IPS DF 6.9 (cell line): Measurements from ENCODE around the gene SMPD4.
A peak's percentile ranks its signal among the peaks of the same experiment; 100 is the strongest.
"Not testable (repeated sequence)": the region's sequence is repeated elsewhere in the genome, so short reads cannot be mapped to it uniquely, and the experiment has no call there.

ENCODE experiments used
- DNase-seq: peaks from one replicate; pipeline ENCODE4 v3.0.0-alpha.2; 2013; ENCODE audit warnings: low read depth, low spot score
- H3K27ac ChIP-seq: one replicate; pipeline ENCODE4 v1.5.1; 2013; ENCODE audit warnings: low read length, control low read depth
- H3K27me3 ChIP-seq: 2 replicates; pipeline ENCODE4 v1.6.1; 2013; ENCODE audit warnings: mild to moderate bottlenecking, low read length; ENCODE audit not compliant: control insufficient read depth, insufficient read depth
- H3K36me3 ChIP-seq: 2 replicates; pipeline ENCODE4 v1.6.1; 2013; ENCODE audit warnings: low read length; ENCODE audit not compliant: control insufficient read depth, insufficient read depth
- H3K4me1 ChIP-seq: 2 replicates; pipeline ENCODE4 v1.6.1; 2013; ENCODE audit warnings: low read length; ENCODE audit not compliant: control insufficient read depth, insufficient read depth
- H3K4me3 ChIP-seq: 2 replicates; pipeline ENCODE4 v1.5.1; 2013; ENCODE audit warnings: mild to moderate bottlenecking, low read length
- H3K9me3 ChIP-seq: 2 replicates; pipeline ENCODE4 v1.6.1; 2013; ENCODE audit warnings: low read length, inconsistent platforms; ENCODE audit not compliant: control insufficient read depth, insufficient read depth
- WGBS: extraction: QIAGEN DNeasy Blood & Tissue Kit; methylation state at CpG from one replicate; pipeline ENCODE4 v1.1.7; 2013; ENCODE audit warnings: mixed read lengths, missing lambda C conversion rate; ENCODE audit not compliant: insufficient read length, insufficient coverage; 5-methylcytosine and 5-hydroxymethylcytosine counted together

SMPD4 gene

GRCh38 chr2:130157825-130158514, 23.4 kb downstream of the SMPD4 start:
- not testable (repeated sequence) for H3K4me3 ChIP-seq, H3K4me1 ChIP-seq, DNase-seq, H3K27me3 ChIP-seq, H3K9me3 ChIP-seq, H3K27ac ChIP-seq
- WGBS = no CpG with 5 or more reads among the region's 13 CpGs
- H3K36me3 ChIP-seq = peaks cover 17% of the 10 kb centered on the region; the same call in 1 of the 2 replicates

DNA sequence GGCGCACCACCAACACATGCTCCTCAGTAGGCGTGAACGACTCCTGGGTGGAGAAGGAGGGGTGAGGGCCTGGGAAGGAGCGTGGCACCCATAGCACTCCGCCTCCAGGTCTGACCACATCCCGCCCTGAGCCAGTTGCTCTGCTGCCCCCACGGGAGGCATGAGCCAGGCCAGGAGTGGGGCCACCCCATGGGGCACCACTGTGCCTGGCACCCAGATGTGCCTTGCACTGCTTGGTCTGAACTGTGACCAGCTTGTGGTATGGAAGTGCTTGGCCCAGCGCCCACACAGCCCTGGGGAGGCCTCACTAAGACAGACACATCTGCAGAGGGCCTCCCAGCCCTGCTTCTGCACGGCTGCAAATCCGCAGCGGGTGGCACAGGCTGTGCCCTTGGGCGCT, 24.0 kb downstream of the SMPD4 start:
- no CpG with 5 or more reads among the region's 12 CpGs for WGBS
- not testable (repeated sequence) for H3K4me3 ChIP-seq, H3K27me3 ChIP-seq, H3K4me1 ChIP-seq, H3K9me3 ChIP-seq, DNase-seq, H3K27ac ChIP-seq
- H3K36me3 ChIP-seq = peaks cover 18% of the 10 kb centered on the region

GRCh38 chr2:130156624-130157004, 24.8 kb downstream of the SMPD4 start:
- H3K36me3 ChIP-seq = peaks cover 23% of the 10 kb centered on the region
- DNase-seq = no peak
- H3K27me3 ChIP-seq = no peaks in the 10 kb centered on the region
- no peaks in the 10 kb centered on the region for H3K9me3 ChIP-seq
- no peaks in the 10 kb centered on the region for H3K4me1 ChIP-seq
- no peak overlapping the region for H3K4me3 ChIP-seq
- H3K27ac ChIP-seq = no peak overlapping the region
- no CpG with 5 or more reads among the region's 9 CpGs for WGBS

DNA sequence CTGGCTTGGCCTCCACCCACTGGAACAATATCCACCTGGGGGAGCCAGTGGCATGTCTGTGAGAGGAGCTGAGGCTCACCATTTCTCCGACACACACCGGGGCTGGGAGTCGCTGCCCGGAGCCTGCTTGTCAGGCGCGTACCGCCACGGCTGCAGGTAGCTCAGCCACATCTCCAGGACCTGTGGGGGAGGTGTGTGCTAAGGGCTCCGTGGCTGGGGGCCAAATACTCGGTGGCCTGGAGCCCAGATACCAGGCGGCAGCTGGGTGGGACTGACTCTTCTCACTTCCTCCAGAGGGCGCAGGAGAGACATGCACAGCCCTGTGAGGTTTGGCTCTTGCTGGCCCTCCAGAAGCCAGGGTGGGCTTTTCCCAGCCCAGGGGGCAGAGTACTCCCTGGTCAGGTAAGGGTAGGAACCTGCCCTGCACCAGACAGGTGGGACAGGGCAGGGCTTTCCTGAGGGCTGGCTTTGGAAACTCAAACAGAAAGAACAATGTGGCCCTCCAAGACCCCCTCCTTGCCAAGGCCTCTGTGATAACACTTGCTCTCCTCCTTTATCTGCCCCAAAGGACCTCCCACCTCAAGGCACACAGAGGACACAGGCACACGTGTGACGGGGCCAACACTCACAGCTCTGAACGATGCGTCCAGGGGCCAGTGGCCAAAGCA, 25.3 kb downstream of the SMPD4 start:
- H3K27ac ChIP-seq, H3K4me3 ChIP-seq, H3K9me3 ChIP-seq, H3K27me3 ChIP-seq, H3K4me1 ChIP-seq: not testable (repeated sequence)
- WGBS = no CpG with 5 or more reads among the region's 16 CpGs
- H3K36me3 ChIP-seq = peaks cover 23% of the 10 kb centered on the region
- peak; percentile 13 for DNase-seq

DNA sequence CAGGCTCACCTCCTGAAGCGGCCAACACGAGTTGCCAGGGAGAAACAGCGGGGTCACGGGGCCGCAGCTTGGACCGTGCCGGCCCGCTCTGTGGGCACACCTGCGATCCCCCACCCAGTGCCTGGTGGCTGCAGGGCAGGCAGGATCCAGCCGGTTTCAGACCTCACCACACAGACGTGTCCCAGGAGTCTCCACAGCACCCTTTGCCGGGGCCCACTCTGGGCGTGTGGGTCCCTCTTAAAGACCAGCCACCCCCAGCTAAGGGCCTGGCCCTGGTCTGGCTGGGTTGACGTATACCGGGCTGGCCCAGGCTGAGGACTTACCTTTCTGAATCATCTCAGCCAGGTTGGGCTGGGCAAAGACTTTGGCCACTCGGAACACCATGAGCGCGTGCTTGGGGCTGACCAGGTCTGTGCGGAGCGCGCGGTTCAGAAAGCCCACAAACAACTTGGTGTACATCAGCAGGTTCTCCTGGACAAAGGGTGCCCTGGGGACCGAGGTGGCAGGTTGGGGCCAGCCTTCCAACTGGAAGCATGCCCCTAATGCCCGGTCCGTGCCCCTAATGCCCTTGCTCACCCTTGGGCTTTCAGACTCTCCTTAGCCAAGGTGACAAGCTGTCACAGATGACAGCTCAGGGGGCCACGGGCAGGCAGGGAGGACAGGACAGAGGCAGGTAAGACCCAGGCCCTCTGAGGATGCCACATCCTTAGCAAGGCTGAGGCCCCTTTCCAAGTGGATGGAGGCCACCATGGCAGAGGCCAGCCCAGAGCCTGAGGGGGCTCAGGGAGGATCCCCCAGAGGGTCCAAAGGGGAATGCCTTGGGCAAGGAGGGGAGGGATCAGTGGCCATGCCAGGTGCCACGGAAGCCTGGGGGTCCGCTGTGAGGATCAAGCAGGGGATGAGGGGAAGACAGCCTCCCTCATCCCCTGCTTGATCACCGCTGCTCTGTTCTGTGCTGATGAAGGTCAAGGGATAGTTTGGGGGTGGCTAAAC, 26.3 kb downstream of the SMPD4 start:
- no peaks in the 10 kb centered on the region for H3K9me3 ChIP-seq
- no peaks in the 10 kb centered on the region for H3K27me3 ChIP-seq
- H3K4me3 ChIP-seq = no peak overlapping the region
- no peak for DNase-seq
- H3K27ac ChIP-seq = no peak overlapping the region
- peaks cover 23% of the 10 kb centered on the region for H3K36me3 ChIP-seq
- no CpG with 5 or more reads among the region's 29 CpGs for WGBS
- H3K4me1 ChIP-seq = no peaks in the 10 kb centered on the region

- no CpG with 5 or more reads among the region's 8 CpGs for WGBS
- DNase-seq, H3K27me3 ChIP-seq, H3K4me3 ChIP-seq, H3K4me1 ChIP-seq, H3K9me3 ChIP-seq, H3K27ac ChIP-seq: not testable (repeated sequence)
- peaks cover 23% of the 10 kb centered on the region for H3K36me3 ChIP-seq
Measured at GRCh38 chr2:130154423-130154770, 27.0 kb downstream of the SMPD4 start.

GRCh38 chr2:130153721-130154422, 27.5 kb downstream of the SMPD4 start:
- H3K27ac ChIP-seq, H3K4me3 ChIP-seq, DNase-seq, H3K27me3 ChIP-seq, H3K9me3 ChIP-seq, H3K4me1 ChIP-seq: not testable (repeated sequence)
- no CpG with 5 or more reads among the region's 23 CpGs for WGBS
- H3K36me3 ChIP-seq = peaks cover 23% of the 10 kb centered on the region

DNA sequence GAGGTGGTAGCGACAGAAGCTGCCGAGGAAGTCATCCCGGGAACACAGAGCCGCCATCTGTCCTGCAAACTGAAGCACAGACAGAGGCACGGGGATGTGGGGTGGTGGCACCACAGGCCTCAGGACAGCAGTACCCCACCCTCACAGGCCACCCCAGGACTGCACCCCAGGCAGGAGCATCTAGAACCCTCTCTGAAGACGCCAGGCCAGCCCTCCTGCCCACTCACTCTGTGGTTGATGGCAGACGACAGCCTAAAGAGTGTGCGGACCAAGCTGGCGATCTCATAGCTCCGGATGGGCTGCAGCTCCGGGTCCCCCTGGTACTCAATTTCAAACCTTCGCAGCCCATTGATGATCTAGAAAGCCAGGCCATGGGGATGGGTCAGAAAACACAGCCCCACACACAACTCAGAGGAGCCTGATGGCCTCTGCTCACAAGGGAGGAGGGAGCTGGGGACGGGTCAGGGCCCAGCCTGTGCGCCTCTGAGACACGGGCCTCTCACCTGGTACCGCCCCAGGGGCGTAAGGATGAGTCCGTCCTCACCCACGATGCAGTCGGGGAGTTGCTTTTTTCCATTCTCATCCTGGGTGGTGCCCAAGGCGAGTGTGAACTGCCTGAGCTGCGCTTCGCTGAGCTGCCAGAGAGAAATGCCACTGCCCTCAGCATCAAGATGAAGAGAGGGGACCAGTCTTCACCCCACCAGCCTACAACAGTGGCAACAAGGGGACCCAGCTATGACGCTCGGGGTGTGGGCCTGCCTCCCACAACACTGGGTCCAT, 28.4 kb downstream of the SMPD4 start:
- Histone ChIP-seq H3K9me3 (no peaks in the 10 kb centered on the region), H3K27me3 (no peaks in the 10 kb centered on the region), H3K4me3 (no peak overlapping the region), H3K27ac (no peak overlapping the region), H3K4me1 (no peaks in the 10 kb centered on the region), H3K36me3 (peaks cover 23% of the 10 kb centered on the region)
- DNase-seq = no peak
- no CpG with 5 or more reads among the region's 25 CpGs for WGBS

- peaks cover 23% of the 10 kb centered on the region for H3K36me3 ChIP-seq
- not testable (repeated sequence) for H3K27me3 ChIP-seq, DNase-seq, H3K4me3 ChIP-seq, H3K27ac ChIP-seq, H3K9me3 ChIP-seq, H3K4me1 ChIP-seq
- WGBS = no CpG with 5 or more reads among the region's 27 CpGs
Measured at GRCh38 chr2:130152136-130152815, 29.1 kb downstream of the SMPD4 start.
